ENCODE measurements around the gene HYDIN. TPM values are rescaled to one million over a fixed set of nuclear protein-coding genes. Genes with fewer than 3 reads are reported as not detected.
"Not testable (repeated sequence)": the region's sequence is repeated elsewhere in the genome, so short reads cannot be mapped to it uniquely, and the experiment has no call there.

Gene HYDIN
- total and polyA plus RNA-seq, 4 donors = 14.6 to 29.6 (median 16.2) TPM

- H3K9me3 ChIP-seq (ENCODE audit: control insufficient read depth, insufficient read depth, low read length); DNase-seq (ENCODE audit: low read depth in 4 of 6, low spot score in 6 of 6); H3K27me3 ChIP-seq (ENCODE audit: control insufficient read depth, insufficient read depth, low read length); H3K36me3 ChIP-seq (ENCODE audit: control insufficient read depth, insufficient read depth, low read length); H3K4me3 ChIP-seq (ENCODE audit: low read depth, low read length); H3K27ac ChIP-seq (ENCODE audit: low read depth, low read length); H3K4me1 ChIP-seq (ENCODE audit: control insufficient read depth, insufficient read depth, low read length): not testable (repeated sequence)
- WGBS (ENCODE audit: insufficient coverage) = no CpG with 5 or more reads among the region's 6 CpGs
Observed at GRCh38 chr16:71153329-71153728, 77.2 kb downstream of the HYDIN start.

DNA sequence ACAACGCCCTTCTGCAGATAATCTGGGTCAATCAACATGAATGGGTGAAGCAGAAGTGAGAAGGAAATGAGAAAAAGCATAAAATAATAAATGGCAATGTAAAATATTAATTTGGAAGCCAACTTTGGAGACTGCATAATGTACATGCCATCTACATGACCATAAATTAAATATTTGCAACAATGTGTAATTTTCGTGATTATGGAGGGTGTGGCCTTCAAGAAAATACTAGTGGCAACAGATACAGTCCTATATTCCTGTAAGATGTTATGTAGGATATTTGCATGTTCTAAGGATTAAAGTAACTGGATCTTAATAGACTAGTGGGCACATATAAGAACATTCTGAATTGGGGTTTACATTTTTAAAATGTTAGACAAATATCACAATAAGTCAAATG, 78.9 kb downstream of the HYDIN start:
- not testable (repeated sequence) for DNase-seq (ENCODE audit: low read depth in 4 of 6, low spot score in 6 of 6); H3K27ac ChIP-seq (ENCODE audit: low read depth, low read length); H3K4me3 ChIP-seq (ENCODE audit: low read depth, low read length); H3K27me3 ChIP-seq (ENCODE audit: control insufficient read depth, insufficient read depth, low read length); H3K36me3 ChIP-seq (ENCODE audit: control insufficient read depth, insufficient read depth, low read length); H3K9me3 ChIP-seq (ENCODE audit: control insufficient read depth, insufficient read depth, low read length); H3K4me1 ChIP-seq (ENCODE audit: control insufficient read depth, insufficient read depth, low read length)
- WGBS (ENCODE audit: insufficient coverage) = no CpG with 5 or more reads among the region's 2 CpGs

- DNase-seq (ENCODE audit: low read depth in 4 of 6, low spot score in 6 of 6) = not testable (repeated sequence)
- WGBS (ENCODE audit: insufficient coverage) = no CpG with 5 or more reads among the region's 2 CpGs
Observed at GRCh38 chr16:71143246-71143645, 87.3 kb downstream of the HYDIN start.

GRCh38 chr16:71110565-71110964, 120.0 kb downstream of the HYDIN start:
- not testable (repeated sequence) for DNase-seq (ENCODE audit: low read depth in 4 of 6, low spot score in 6 of 6); H3K4me1 ChIP-seq (ENCODE audit: control insufficient read depth, insufficient read depth, low read length); H3K27me3 ChIP-seq (ENCODE audit: control insufficient read depth, insufficient read depth, low read length); H3K27ac ChIP-seq (ENCODE audit: low read depth, low read length); H3K9me3 ChIP-seq (ENCODE audit: control insufficient read depth, insufficient read depth, low read length); H3K4me3 ChIP-seq (ENCODE audit: low read depth, low read length); H3K36me3 ChIP-seq (ENCODE audit: control insufficient read depth, insufficient read depth, low read length)
- no CpG with 5 or more reads among the region's 3 CpGs for WGBS (ENCODE audit: insufficient coverage)

More at GRCh38 chr16:71143246-71143645, 87.3 kb downstream of the HYDIN start:
- H3K4me3 ChIP-seq (ENCODE audit: low read depth, low read length); H3K27me3 ChIP-seq (ENCODE audit: control insufficient read depth, insufficient read depth, low read length); H3K36me3 ChIP-seq (ENCODE audit: control insufficient read depth, insufficient read depth, low read length); H3K27ac ChIP-seq (ENCODE audit: low read depth, low read length); H3K4me1 ChIP-seq (ENCODE audit: control insufficient read depth, insufficient read depth, low read length); H3K9me3 ChIP-seq (ENCODE audit: control insufficient read depth, insufficient read depth, low read length): not testable (repeated sequence)

- not testable (repeated sequence) for H3K27me3 ChIP-seq (ENCODE audit: control insufficient read depth, insufficient read depth, low read length); H3K4me3 ChIP-seq (ENCODE audit: low read depth, low read length); DNase-seq (ENCODE audit: low read depth in 4 of 6, low spot score in 6 of 6); H3K4me1 ChIP-seq (ENCODE audit: control insufficient read depth, insufficient read depth, low read length); H3K36me3 ChIP-seq (ENCODE audit: control insufficient read depth, insufficient read depth, low read length); H3K9me3 ChIP-seq (ENCODE audit: control insufficient read depth, insufficient read depth, low read length); H3K27ac ChIP-seq (ENCODE audit: low read depth, low read length)
- WGBS (ENCODE audit: insufficient coverage) = no CpG with 5 or more reads among the region's 3 CpGs
Observed at GRCh38 chr16:71109656-71110208, 120.8 kb downstream of the HYDIN start.

GRCh38 chr16:71105881-71106280, 124.6 kb downstream of the HYDIN start:
- not testable (repeated sequence) for H3K27me3 ChIP-seq (ENCODE audit: control insufficient read depth, insufficient read depth, low read length); H3K36me3 ChIP-seq (ENCODE audit: control insufficient read depth, insufficient read depth, low read length); DNase-seq (ENCODE audit: low read depth in 4 of 6, low spot score in 6 of 6); H3K4me1 ChIP-seq (ENCODE audit: control insufficient read depth, insufficient read depth, low read length); H3K9me3 ChIP-seq (ENCODE audit: control insufficient read depth, insufficient read depth, low read length); H3K4me3 ChIP-seq (ENCODE audit: low read depth, low read length); H3K27ac ChIP-seq (ENCODE audit: low read depth, low read length)

- not testable (repeated sequence) for H3K36me3 ChIP-seq (ENCODE audit: control insufficient read depth, insufficient read depth, low read length); H3K27me3 ChIP-seq (ENCODE audit: control insufficient read depth, insufficient read depth, low read length); H3K4me3 ChIP-seq (ENCODE audit: low read depth, low read length); H3K4me1 ChIP-seq (ENCODE audit: control insufficient read depth, insufficient read depth, low read length); DNase-seq (ENCODE audit: low read depth in 4 of 6, low spot score in 6 of 6); H3K27ac ChIP-seq (ENCODE audit: low read depth, low read length); H3K9me3 ChIP-seq (ENCODE audit: control insufficient read depth, insufficient read depth, low read length)
- no CpG with 5 or more reads among the region's 6 CpGs for WGBS (ENCODE audit: insufficient coverage)
Observed at GRCh38 chr16:71083573-71083972, 146.9 kb downstream of the HYDIN start.

GRCh38 chr16:71080777-71081176, 149.7 kb downstream of the HYDIN start:
- H3K4me1 ChIP-seq (ENCODE audit: control insufficient read depth, insufficient read depth, low read length); DNase-seq (ENCODE audit: low read depth in 4 of 6, low spot score in 6 of 6); H3K36me3 ChIP-seq (ENCODE audit: control insufficient read depth, insufficient read depth, low read length); H3K4me3 ChIP-seq (ENCODE audit: low read depth, low read length); H3K27me3 ChIP-seq (ENCODE audit: control insufficient read depth, insufficient read depth, low read length); H3K27ac ChIP-seq (ENCODE audit: low read depth, low read length); H3K9me3 ChIP-seq (ENCODE audit: control insufficient read depth, insufficient read depth, low read length): not testable (repeated sequence)
- WGBS (ENCODE audit: insufficient coverage) = no CpG with 5 or more reads among the region's 1 CpG

GRCh38 chr16:71080262-71080661, 150.3 kb downstream of the HYDIN start:
- no CpG with 5 or more reads among the region's 1 CpG for WGBS (ENCODE audit: insufficient coverage)
- H3K9me3 ChIP-seq (ENCODE audit: control insufficient read depth, insufficient read depth, low read length); H3K4me1 ChIP-seq (ENCODE audit: control insufficient read depth, insufficient read depth, low read length); H3K4me3 ChIP-seq (ENCODE audit: low read depth, low read length); H3K27ac ChIP-seq (ENCODE audit: low read depth, low read length); DNase-seq (ENCODE audit: low read depth in 4 of 6, low spot score in 6 of 6); H3K36me3 ChIP-seq (ENCODE audit: control insufficient read depth, insufficient read depth, low read length); H3K27me3 ChIP-seq (ENCODE audit: control insufficient read depth, insufficient read depth, low read length): not testable (repeated sequence)

DNA sequence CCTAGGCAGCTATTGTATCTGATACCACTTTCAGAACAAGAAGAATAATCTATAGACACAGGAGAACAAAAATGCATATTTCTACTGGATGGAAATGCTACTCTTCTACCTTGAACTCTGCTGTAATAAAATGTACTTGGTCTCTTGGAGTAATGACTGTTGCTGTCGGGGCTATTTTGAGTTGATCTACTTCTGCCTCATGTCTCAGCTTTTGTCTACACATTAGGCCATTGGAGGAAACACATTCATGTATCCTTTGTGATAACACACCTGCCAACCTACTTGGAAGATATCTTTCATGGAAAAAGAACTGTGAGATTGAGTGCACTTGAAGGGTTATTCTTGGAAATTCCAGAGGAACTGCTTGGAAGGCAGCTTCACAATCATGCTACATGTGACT, 159.9 kb downstream of the HYDIN start:
- H3K27ac ChIP-seq (ENCODE audit: low read depth, low read length); H3K9me3 ChIP-seq (ENCODE audit: control insufficient read depth, insufficient read depth, low read length); DNase-seq (ENCODE audit: low read depth in 4 of 6, low spot score in 6 of 6); H3K36me3 ChIP-seq (ENCODE audit: control insufficient read depth, insufficient read depth, low read length); H3K27me3 ChIP-seq (ENCODE audit: control insufficient read depth, insufficient read depth, low read length); H3K4me1 ChIP-seq (ENCODE audit: control insufficient read depth, insufficient read depth, low read length); H3K4me3 ChIP-seq (ENCODE audit: low read depth, low read length): not testable (repeated sequence)
- no CpG with 5 or more reads among the region's 1 CpG for WGBS (ENCODE audit: insufficient coverage)
